ENCODE data around the gene DMRTB1.

DMRTB1 gene

DNA sequence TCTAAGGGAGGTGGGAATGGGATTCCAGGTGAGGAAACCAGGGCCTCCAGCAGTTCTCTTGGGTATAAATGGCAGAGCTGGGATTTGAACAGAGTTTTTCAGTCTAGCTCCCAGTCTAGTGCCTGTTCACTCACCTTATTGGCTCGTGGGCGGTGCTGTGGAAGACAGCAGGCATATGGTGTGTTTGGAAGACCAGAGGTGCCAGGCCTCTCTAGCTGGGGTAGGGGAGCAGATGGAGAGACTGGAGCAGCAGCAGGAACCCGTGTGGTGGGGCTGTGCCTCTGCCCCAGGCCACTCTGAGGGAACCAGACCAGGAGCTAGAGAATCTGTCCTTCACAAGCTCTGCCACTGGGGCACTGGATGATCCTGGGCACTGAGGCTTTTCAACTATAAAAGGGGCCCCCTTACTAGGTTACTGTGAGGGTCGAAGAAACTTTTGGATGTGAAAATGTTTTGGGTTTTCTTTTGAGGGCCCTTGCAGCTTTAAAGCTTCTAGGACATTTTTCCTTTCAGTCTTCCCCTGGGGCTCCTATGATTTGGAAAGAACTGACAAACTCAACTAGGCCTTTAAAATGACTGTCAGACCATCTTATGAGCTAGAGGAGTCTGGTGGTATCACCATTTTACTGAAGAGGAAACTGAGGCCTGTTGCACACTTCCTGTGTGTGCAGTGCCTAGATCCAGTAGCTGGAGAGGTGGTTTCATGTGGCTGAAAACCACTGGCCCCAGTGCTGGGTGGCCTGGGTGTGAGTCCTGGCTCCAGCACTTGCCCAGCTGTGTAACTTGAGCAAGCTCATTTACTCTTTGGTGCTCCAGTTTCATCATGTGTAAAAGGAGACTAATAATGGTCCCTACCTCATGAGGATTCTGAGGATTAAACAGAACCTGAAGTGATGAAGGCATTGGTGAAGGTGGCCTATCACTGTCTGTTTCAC, 6.1 kb downstream of the DMRTB1 start:
- no peak for DNase-seq

- DNase-seq, result no peak
Observed at GRCh38 chr1:53467391-53467790, 8.2 kb downstream of the DMRTB1 start.

DNA sequence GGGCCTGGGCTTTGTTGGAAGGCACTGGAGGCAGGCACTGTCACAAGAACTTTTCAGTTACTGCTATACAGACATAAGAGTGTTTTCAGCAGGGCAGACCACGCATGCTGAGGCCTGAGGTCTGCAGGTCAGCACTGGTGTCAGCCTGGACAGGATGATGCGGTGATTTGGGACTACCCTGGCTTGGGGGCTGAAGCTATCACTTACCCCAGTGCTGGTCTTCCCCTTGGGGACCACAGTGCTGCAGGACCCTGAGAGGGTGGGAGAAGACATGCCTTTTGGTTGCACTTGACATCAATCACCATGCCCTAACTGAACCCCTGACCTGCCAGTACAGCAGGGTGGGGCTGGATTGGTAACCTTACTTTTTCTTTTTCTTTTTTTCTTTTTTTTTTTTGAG, 9.2 kb downstream of the DMRTB1 start:
- DNase-seq, result no peak

DNA sequence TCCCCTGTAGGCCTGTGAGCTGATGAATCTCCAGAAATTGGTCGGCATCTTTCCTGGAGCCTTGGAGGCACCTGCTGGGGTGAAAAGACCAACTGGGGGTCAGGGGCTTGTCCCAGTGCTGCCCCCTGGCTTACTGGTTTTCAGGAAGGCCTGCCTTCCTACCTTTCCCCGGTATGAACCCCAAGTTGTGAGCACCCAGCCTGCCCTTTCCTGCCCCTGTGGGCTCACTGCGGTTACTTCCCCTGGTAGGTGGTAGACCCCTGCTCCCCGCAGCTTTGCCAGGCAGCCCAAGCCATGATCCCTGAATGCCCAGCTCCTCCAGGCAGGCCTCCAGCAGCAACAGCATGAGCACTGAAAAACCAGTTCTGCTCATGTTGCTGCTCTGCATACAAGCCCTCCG, 10.2 kb downstream of the DMRTB1 start:
- DNase-seq, result no peak

DNA sequence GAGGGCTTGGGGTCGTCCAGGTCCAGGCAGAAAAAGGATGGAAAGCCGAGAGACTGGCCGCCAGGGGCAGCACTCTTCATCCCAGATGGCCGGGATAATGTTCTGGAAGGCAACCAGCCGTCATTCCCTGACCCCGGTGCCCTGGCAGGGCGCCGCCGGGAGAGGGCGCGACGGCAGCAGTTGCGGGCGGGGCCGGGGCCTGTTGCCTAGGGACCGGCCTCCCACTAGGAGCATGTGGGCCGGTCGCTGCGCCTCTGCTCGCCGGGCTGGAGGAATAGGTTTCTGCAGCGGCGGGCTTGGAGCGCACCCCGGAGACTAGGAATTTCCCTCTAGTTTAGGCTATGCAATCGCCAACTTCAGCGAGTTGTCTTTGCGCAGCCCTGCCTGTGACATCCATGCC, 11.0 kb downstream of the DMRTB1 start:
- no peak for DNase-seq

DNA sequence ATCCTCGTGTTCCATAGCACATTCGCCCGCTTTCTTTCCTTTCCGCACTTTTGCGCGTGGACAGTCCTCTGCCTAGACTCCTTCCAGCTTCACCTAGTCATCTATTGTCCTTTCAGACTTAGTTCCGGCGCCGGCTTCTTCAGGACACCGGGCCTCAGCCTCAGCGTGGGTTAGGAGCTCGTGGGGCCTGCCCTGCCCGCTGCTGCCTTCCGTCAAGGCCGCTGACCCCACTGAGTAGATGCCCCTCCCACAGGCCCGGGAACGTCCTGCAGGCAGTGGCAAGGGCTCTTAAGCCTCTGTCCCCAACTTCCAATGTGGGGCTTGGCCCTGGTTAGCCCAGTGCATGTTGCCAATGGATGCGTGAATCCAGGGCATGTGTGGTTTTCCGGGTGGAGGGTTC, 11.4 kb downstream of the DMRTB1 start:
- DNase-seq, result no peak

DNA sequence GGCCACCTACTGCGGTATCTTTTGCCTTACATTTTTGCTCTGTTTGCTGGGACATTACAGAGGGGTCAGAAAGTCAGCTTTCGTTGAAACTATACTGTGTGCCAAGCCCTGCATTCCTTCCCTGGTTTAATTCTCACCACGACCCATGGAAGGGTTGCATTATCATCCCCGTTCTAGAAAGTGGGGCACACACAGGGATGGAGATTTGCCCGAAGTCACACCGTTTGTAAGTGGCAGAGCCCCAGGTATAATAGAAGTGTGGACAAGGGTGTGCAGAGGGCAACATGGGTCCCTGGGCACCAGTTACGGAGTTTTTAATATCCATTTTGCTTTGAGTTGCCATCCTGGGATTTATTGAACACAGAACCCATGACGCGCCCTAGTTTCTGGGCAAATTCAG, 11.8 kb downstream of the DMRTB1 start:
- DNase-seq, result no peak

GRCh38 chr1:53473463-53473862, 14.3 kb downstream of the DMRTB1 start:
- no peak for DNase-seq

DNA sequence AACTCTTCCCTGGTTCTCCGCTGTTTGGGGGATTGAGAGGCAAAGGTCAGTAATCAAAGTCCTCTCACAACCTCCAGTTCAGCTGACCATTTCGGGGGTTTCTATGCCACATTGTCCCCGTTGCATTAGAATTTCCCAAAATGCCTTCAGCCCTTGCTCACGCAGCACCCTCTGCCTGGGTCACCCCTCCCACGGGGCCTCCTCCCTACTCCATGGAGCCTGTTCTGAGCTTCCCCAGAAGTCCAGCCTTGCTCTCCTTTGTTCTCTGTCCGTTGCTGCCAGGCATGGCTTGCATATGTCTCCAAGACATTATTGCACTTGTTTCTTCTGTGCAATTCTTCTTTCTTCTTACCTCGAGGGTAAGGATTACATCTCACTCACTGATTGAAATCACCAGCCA, 16.5 kb downstream of the DMRTB1 start:
- DNase-seq, result peak in 1 of 2 donors; percentile 7

- no peak for DNase-seq
Observed at GRCh38 chr1:53476579-53476978, 17.4 kb downstream of the DMRTB1 start.

DNA sequence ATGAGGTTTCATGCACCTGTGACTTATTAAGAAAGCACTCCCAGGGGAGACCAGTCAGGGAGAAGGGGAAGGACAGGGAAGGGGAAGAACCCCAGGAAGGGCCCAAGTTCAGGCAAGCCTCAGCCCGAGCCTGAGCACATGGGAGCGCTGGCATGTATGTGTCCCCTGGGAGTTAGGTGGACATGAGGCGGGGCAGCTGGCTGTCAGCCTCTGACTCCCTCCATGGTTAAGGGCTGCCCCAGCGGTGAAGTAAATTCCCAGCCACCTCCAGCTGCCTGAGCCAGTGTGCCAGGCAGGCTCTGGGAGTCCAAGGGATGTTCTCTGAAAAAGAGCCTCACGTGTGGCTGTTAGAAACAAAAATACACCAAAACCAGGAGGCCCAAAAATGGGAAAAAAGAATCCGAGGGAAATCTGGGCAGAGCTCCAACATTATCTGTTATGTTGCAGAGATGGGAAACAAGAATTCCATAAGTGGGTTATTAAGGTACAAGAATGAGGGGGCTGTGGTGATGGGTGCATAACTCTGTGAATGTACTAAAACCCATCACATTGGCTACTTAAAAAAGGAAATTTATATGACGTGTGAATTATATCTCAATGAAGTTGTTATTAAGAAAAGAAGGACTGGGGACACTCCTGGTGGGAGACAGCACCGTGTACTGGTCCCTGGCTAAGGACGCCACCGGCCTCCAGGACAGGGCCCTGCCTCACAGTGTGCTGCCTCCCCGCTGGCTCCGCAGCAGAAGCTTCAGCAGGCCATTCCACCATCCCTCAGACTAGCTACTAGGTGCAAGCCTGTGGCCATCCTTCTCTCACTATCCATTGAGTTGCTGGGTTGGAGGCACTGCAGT, 18.7 kb downstream of the DMRTB1 start:
- no peak for DNase-seq

GRCh38 chr1:53478502-53478818, 19.3 kb downstream of the DMRTB1 start:
- no peak for DNase-seq

- DNase-seq, result no peak
Observed at GRCh38 chr1:53480678-53481077, 21.5 kb downstream of the DMRTB1 start.

- DNase-seq, result no peak
Observed at GRCh38 chr1:53481456-53481855, 22.3 kb downstream of the DMRTB1 start.

DNA sequence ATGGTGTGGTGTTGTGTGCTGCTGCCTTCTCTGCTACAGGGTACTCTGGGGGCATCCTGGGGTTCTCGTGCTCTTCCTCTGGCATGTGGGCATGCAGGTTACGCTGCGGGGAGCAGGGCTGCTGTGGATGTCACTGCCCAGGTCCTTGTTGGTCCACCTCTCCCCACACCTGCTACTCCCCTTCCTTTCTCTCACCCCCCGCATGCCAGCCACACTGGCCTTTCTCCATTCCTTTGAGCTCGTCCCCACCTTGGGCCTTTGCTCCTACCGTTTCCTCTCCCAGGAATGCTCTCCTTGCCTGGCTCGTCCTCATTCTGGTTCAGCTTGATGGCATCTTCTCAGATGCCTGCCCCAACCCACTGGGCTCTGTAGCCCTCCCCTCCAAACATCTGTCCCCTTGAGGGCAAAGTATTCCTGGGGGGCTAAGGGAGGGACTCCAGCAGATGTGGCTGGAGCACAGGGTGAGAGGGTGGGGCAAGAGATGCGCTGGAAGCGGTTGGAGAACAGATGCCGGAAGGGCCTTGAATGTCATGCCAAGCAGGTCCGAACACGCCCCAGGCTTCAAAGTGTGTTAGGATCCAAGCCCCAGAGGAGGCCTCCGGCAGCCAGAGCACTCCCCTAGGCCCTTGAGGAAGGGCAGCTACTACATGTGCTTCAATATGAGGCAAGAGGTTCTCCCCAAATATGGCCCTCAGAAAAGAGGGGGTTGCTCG, 23.4 kb downstream of the DMRTB1 start:
- DNase-seq, result no peak

- DNase-seq, result no peak
Observed at GRCh38 chr1:53483170-53483569, 24.0 kb downstream of the DMRTB1 start.

GRCh38 chr1:53483656-53484055, 24.5 kb downstream of the DMRTB1 start:
- DNase-seq, result no peak

DNA sequence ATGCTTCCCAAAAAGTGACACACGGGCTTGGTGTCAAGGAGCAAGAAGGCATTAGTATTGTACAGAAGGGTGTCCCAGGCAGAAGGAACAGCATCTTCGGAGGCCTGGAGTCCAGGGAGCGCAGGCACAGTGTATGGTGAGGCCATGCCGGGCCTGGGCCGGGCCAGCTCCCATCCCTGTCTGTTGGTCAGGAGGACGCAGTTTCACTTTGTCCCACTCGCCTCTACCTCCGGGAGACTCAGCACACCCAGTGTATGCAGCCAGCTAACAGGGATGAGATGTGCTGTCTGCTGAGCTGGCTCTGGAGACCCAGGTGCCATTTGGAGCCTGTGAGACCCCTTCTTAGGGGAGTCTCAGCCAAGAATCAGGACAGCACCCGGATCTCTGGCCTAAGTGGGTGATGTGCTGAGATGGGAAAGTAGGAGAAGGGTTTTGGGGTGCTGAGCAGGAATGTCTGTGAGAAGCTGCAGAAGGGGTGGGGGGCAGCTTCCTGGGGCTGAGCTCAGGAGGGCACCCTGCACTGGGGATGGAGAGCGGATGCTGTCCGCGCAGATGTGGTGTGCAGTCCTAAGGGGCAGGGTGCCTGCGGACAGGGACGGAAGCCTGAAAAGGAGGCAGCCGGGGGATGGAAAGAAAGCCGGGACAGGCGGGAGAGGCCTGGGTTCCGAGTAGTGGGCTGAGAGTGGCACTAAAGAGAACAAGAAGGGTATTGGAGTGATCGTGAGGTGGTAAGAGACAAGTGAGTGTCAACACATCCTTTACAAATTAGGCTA, 25.7 kb downstream of the DMRTB1 start:
- no peak for DNase-seq

DNA sequence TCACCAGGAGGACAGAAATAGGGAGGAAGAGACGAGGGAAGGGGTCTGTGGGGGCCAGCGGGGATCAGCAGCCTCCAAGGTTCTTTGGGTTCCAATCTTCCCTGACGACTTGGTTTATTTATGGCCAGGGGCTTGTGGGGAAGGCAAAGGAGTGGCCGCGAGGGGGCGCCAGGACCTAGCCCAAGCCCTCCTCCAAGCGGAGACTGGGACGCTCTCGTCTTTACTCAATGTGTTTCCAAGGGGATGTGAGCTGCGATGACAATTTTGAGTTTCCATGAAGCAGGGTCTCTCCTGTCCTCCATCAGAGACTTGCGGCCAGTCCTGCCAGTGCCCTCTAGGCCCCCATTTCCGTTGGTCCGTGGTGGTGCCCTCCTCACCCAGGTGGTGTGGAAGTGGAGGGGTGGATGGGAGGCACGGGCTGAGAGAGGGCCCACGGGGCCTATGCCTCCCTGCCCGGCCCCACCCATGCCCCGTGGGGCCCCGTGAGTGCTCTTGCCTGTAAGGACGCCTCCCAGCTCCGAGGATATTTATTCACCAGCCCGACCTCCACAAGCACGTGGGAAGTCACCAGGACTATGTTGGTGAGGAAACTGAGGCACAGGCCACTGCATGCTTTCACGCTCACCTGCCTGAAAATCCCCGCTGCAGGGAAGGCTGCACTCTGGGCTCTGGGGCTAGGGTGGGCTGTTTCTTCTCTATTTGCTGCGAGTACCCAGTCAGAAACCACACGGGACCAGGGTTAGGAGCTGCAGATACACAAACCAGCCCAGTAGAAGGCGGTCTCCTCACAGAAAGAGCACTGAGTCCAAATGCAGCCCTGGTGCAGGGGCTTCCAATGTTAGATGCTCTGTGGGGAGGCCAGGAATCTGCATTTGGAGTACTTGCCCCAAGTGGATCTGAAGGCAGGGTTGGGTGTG, 26.5 kb downstream of the DMRTB1 start:
- peak; percentile 41 to 54 for DNase-seq

DNA sequence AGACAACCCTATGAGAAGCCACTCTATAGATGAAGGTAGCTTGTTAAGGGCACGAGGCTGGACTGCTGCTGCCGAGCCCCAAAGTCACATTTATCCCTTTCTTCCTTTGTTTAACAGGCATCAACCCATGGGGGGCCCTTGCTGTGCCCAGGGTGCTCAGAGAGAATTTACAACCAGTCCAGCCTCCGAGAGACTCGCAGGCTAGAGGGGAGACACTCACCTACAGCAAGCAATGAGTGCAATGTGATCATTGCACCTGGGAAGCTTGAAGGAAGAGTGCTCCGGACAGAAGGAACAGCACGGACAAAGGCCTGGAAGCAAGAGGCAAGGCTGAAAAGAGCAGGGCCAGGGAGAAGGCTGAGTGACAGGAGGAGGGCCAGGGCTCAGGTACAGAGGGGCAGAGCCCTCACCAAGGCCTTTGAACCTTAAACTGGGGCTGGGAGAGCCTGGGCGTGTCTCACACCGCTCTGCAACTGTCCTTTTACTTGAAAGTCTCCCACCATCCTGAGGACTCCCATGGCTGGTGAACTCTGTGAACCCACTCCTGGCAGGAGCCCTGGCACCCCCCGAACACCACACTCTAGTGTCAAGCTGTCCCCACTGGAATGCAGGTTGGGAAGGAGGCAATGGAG, 27.3 kb downstream of the DMRTB1 start:
- DNase-seq, result no peak

GRCh38 chr1:53490351-53490750, 31.2 kb downstream of the DMRTB1 start:
- no peak for DNase-seq
